Sigmoid colon (tissue), 4 donors: Measurements from ENCODE around the gene USH1G.

Source experiments
- CTCF ChIP-seq, 4 experiments: fragments of 450-650 bp in 3 of 4; fragments of 200-600 bp in 1 of 4; IDR thresholded peaks; one replicate each; pipeline ENCODE4 v1.5.1; 2016 to 2019; ENCODE audit warnings: antibody characterized with exemption in 4 of 4, mild to moderate bottlenecking in 3 of 4, moderate library complexity in 2 of 4
- EP300 ChIP-seq, 4 donors: sonication (generic); formaldehyde crosslinking; IDR thresholded peaks; one replicate each; pipeline ENCODE4 v1.6.1; 2017; ENCODE audit warnings: antibody characterized with exemption in 4 of 4
- POLR2A ChIP-seq, 2 donors: fragments of 450-650 bp; IDR thresholded peaks; one replicate each; pipeline ENCODE4 v1.6.1; 2016; ENCODE audit warnings: antibody characterized with exemption in 2 of 2, mild to moderate bottlenecking in 2 of 2, moderate library complexity in 2 of 2
- POLR2AphosphoS5 ChIP-seq, 4 donors: sonication (generic); formaldehyde crosslinking; IDR thresholded peaks; one replicate each; pipeline ENCODE4 v1.6.1; 2017; ENCODE audit warnings: antibody characterized with exemption in 4 of 4

- no peak for TF ChIP-seq CTCF (IDR thresholded peaks at IDR 0.05)
- no peak for TF ChIP-seq POLR2AphosphoS5 (IDR thresholded peaks at IDR 0.05)
- no peak for TF ChIP-seq POLR2A (IDR thresholded peaks at IDR 0.05)
- TF ChIP-seq EP300 (IDR thresholded peaks at IDR 0.05), result no peak
Observed at GRCh38 chr17:74879308-74879707, 43.7 kb downstream of the USH1G start.
